AG04450 (cell line): Measurements from ENCODE around the gene ATXN7L2. TPM values are rescaled to one million over a fixed set of nuclear protein-coding genes. Genes with fewer than 3 reads are reported as not detected.

Experiments used
- CTCF ChIA-PET: fragments of 300-600, 350-600 bp; formaldehyde crosslinking; extraction: SDS; loops from one replicate; lab custom pipeline; 2022; ENCODE audit warnings: antibody characterized with exemption, inconsistent platforms; lab: Charles Lee
- POLR2A ChIA-PET: fragments of 350-600 bp; formaldehyde crosslinking; extraction: SDS; loops from one replicate; lab custom pipeline; 2021; ENCODE audit warnings: antibody characterized with exemption, inconsistent platforms; lab: Yijun Ruan, JAX
- DNase-seq: peaks from one replicate; pipeline ENCODE4 v3.0.0-alpha.2; 2011; ENCODE audit warnings: low read depth, low spot score
- H3K27ac ChIP-seq: one replicate; pipeline ENCODE4 v1.5.1; 2012; ENCODE audit warnings: low read depth, low read length, control low read depth
- H3K27me3 ChIP-seq: one replicate; pipeline ENCODE4 v1.6.0; 2012; ENCODE audit warnings: low read length; ENCODE audit not compliant: control insufficient read depth, insufficient read depth
- H3K4me3 ChIP-seq: 2 replicates; pipeline ENCODE4 v1.5.1; 2011; ENCODE audit warnings: mild to moderate bottlenecking, low read depth, low read length, control low read depth
- H3K9me3 ChIP-seq: 2 replicates; pipeline ENCODE4 v1.5.1; 2012; ENCODE audit warnings: low read length; ENCODE audit not compliant: control insufficient read depth, insufficient read depth
- polyA plus RNA-seq: library from polyadenylated mRNA; depleted of rRNA; stranded (reverse); fragments of >200 nt; gene quantifications from 2 replicates; pipeline ENCODE4 v1.2.3, GENCODE V29; 2011
- TF ChIP-seq, protein P1 (sequence below): IDR thresholded peaks from 2 replicates; pipeline ENCODE4 v1.5.1; 2011; ENCODE audit warnings: low read depth, low read length, control low read depth, inconsistent platforms

ATXN7L2 gene
- polyA plus RNA-seq, 1 experiment, result 1.5 TPM

- DNase-seq, result no peak
- Histone ChIP-seq H3K4me3 (no peak overlapping the region), H3K27ac (no peak overlapping the region), H3K9me3 (no peaks in the 10 kb centered on the region), H3K27me3 (peaks cover 7% of the 10 kb centered on the region)
- CTCF ChIA-PET, result interaction anchor here (1.6 to 17.0 kb wide), 3 partner anchors 10 to 105 kb away, joined by 4 to 1351 read pairs (median 8); partner anchors contain the start of genes AMIGO1, ATXN7L2 and CYB561D1
- TF ChIP-seq, protein P1, sequence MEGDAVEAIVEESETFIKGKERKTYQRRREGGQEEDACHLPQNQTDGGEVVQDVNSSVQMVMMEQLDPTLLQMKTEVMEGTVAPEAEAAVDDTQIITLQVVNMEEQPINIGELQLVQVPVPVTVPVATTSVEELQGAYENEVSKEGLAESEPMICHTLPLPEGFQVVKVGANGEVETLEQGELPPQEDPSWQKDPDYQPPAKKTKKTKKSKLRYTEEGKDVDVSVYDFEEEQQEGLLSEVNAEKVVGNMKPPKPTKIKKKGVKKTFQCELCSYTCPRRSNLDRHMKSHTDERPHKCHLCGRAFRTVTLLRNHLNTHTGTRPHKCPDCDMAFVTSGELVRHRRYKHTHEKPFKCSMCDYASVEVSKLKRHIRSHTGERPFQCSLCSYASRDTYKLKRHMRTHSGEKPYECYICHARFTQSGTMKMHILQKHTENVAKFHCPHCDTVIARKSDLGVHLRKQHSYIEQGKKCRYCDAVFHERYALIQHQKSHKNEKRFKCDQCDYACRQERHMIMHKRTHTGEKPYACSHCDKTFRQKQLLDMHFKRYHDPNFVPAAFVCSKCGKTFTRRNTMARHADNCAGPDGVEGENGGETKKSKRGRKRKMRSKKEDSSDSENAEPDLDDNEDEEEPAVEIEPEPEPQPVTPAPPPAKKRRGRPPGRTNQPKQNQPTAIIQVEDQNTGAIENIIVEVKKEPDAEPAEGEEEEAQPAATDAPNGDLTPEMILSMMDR, result no peak
- POLR2A ChIA-PET, result interaction anchor here (0.6 kb wide), 1 partner anchor 42 kb away, joined by 3 read pairs; the partner anchor contains the start of gene CYB561D1
These were observed 52.3 kb downstream of the ATXN7L2 start for GRCh38 chr1:109535971-109536491.

- CTCF ChIA-PET, result interaction anchor here (1.1 to 17.0 kb wide), 3 partner anchors 8 to 103 kb away, joined by 4 to 1351 read pairs (median 8); partner anchors contain the start of genes AMIGO1, ATXN7L2 and CYB561D1
- POLR2A ChIA-PET, result no interaction called here
These were observed 53.9 kb downstream of the ATXN7L2 start for GRCh38 chr1:109537450-109538178.

DNA sequence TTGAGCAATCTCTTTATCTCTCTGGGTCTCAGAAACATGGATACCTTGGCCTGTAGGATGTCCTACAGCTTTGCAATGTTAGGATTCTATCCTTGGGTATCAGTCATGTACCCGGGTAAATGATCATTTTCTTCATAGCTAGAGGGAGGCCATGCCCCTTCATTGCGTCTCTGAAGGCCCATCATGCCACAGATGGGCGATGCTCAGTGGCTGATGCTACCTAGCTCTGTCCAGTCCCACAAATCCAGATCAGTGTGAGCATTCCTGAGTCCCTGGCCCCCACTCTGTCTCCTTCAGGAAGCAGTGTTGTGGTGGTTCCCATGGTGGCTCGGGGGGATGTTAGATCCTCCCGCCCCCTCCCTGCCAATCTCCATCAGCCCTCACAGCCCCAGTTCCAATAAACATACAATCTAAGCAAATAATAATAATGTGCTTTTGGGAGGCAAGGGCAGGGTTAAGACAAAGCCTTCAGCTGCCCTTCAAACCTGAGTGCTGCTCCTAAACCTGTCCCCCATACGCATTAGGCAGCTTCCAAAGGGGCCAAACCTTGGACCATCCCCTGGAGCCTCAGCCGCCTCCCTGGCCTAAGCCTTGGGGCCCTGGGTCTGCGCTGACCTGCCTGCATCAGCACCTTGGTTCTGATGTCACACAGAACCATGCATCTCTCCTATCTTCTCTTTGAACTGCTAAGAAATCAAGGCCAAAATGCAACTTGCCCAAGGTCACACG, 55.3 kb downstream of the ATXN7L2 start:
- H3K27ac ChIP-seq, result no peak overlapping the region
- DNase-seq, result no peak
- H3K4me3 ChIP-seq, result no peak overlapping the region
- no peaks in the 10 kb centered on the region for H3K9me3 ChIP-seq
- TF ChIP-seq, protein P1, result no peak
- ChIA-PET CTCF (interaction anchor here (1.1 to 17.0 kb wide), 2 partner anchors 7 to 39 kb away, joined by 4 to 1351 read pairs; partner anchors contain the start of genes AMIGO1, ATXN7L2 and CYB561D1), POLR2A (interaction anchor here (0.7 kb wide), 1 partner anchor 45 kb away, joined by 4 read pairs; the partner anchor contains the start of gene CYB561D1)
- peaks cover 15% of the 10 kb centered on the region for H3K27me3 ChIP-seq

More at GRCh38 chr1:109537450-109538178, 53.9 kb downstream of the ATXN7L2 start:
- Histone ChIP-seq H3K4me3 (no peak overlapping the region), H3K27me3 (peaks cover 13% of the 10 kb centered on the region), H3K27ac (no peak overlapping the region), H3K9me3 (no peaks in the 10 kb centered on the region)
- no peak for DNase-seq
- TF ChIP-seq, protein P1, result no peak

DNA sequence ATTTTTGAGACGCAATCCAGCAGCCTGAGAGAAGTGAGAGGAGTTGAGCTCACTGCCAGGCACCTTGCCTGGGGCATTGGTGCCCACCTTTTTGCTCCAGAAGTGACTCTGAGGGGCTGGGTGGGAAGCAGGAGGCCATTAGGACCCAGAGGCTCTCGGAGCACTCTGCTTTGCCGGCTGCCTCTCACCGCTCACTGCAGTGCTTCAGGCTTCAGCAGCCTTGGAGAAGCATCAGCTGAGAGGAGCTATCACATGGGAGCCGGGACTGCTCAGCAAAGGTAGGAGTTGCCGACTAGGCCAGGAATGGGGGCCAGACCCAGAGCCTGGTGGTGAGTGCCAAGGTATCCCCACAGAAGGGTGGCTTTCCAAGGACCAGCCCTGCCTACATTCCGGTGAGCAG, 56.0 kb downstream of the ATXN7L2 start, which contains the start of gene GPR61:
TSS of gene GPR61 (plus strand) at position 197 of the 400 bp plus-strand sequence. CDS start 3,151 bp downstream, outside the sequence.
- no peak for DNase-seq
- POLR2A ChIA-PET, result interaction anchor here (0.9 kb wide), 1 partner anchor 9 kb away, joined by 5 read pairs; the partner anchor contains the start of gene GNAI3

More for the DNA sequence above, 56.0 kb downstream of the ATXN7L2 start, which contains the start of gene GPR61:
- Histone ChIP-seq H3K27ac (no peak within 1 kb of the TSS), H3K9me3 (no peaks in the 10 kb centered on the region), H3K4me3 (no peak within 1 kb of the TSS), H3K27me3 (peaks cover 15% of the 10 kb centered on the region)
- TF ChIP-seq, protein P1, result no peak
- CTCF ChIA-PET, result interaction anchor here (2.4 to 17.0 kb wide), 2 partner anchors 39 to 235 kb away, joined by 11 to 1351 read pairs; partner anchors contain the start of genes AMIGO1, ATXN7L2 and CYB561D1
